ENCODE measurements around the gene BRCC3. TPM values are rescaled to one million over a fixed set of nuclear protein-coding genes. Genes with fewer than 3 reads are reported as not detected.

Gene BRCC3
- total and polyA plus RNA-seq, 7 donors, result 12.8 to 28.7 (median 15.3) TPM

DNA sequence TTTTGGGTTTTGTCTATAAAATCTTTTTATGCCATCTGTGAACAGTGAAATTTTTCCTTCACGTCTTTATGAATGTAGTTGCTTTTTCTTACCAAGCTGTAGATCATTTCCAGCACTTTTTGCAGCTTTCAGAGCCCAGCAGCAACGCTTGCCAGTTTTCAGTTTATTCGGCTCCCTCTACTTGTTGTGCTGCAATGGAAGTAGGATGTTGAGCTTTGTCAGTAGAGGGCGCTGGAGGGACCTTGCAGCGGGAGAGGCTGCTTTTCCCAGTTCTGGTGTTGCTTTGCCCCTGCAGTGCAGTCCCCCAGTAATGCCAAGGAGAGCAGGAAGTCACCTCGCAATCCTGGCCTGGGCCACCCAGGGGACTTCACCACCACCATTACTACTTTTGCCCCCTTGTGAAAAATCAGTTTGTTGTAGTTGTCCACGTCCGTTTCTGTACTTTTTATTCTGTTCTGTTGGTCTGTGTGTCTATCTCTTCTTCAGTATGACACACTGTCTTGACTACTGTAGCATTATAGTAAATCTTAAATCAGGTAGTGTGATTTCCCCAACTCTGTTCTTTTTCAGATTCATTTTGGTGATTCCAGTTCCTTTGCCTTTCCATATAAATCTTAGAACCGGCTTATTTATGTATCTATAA, 22.2 kb upstream of the BRCC3 start:
- no peak overlapping the region for H3K27ac ChIP-seq
- H3K4me3 ChIP-seq, result no peak overlapping the region
- 46 to 49% methylated on average over 9 of the region's 9 CpGs for WGBS, 2 donors
- H3K9me3 ChIP-seq, result no peaks in the 10 kb centered on the region
- intact Hi-C loops (cut with DNase I), result no loop called here
- peak; percentile 69 for DNase-seq
- peaks cover 0 to 12% (median 0%) of the 10 kb centered on the region in 4 donors for H3K36me3 ChIP-seq
- no peaks in the 10 kb centered on the region for H3K4me1 ChIP-seq
- H3K27me3 ChIP-seq, result no peaks in the 10 kb centered on the region
- TF ChIP-seq, protein P1, sequence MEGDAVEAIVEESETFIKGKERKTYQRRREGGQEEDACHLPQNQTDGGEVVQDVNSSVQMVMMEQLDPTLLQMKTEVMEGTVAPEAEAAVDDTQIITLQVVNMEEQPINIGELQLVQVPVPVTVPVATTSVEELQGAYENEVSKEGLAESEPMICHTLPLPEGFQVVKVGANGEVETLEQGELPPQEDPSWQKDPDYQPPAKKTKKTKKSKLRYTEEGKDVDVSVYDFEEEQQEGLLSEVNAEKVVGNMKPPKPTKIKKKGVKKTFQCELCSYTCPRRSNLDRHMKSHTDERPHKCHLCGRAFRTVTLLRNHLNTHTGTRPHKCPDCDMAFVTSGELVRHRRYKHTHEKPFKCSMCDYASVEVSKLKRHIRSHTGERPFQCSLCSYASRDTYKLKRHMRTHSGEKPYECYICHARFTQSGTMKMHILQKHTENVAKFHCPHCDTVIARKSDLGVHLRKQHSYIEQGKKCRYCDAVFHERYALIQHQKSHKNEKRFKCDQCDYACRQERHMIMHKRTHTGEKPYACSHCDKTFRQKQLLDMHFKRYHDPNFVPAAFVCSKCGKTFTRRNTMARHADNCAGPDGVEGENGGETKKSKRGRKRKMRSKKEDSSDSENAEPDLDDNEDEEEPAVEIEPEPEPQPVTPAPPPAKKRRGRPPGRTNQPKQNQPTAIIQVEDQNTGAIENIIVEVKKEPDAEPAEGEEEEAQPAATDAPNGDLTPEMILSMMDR (IDR thresholded peaks at IDR 0.05), result peak in 2 of 4 experiments; percentile 10 to 41
- TF ChIP-seq POLR2A (IDR thresholded peaks at IDR 0.05) (no peak), EP300 (IDR thresholded peaks at IDR 0.05) (no peak), POLR2AphosphoS5 (IDR thresholded peaks at IDR 0.05) (no peak)

DNA sequence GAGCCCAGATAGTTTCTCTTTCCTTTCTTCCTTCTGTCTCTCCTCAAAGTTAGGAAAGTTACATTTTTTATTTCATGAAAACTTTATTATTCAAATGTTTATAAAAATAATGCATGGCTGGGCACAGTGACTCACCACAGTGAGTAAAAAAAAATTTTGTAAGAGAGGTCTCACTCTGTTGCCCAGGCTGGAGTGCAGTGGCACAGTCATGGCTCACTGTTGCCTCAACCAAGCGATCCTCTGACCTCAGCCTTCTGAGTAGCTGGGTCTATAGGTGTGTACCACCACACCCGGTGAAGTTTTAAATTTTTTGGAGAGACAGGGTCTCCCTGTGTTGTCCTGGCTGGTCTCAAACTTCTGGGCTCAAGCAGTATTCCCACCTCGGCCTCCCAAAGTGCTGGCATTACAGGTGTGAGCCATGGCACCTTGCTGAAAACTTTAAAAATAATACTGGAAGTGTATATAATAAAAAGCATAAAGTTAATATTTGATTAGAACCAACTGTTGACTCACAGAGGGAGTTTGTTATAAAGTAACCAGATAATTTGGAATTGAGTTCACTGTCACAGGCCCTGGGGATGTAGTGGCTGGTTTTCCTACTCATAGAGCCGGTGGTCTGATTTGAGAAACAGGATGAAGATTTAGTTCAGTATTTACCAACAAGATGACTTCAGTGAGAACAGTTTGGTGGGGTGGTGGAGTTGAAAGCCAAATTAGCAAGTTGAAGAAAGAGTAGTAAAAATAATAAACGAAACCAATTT, 18.4 kb upstream of the BRCC3 start:
- no peak for DNase-seq
- Histone ChIP-seq H3K4me3 (no peak overlapping the region), H3K4me1 (peaks cover 0 to 6% (median 2%) of the 10 kb centered on the region in 4 donors), H3K9me3 (no peaks in the 10 kb centered on the region), H3K27me3 (no peaks in the 10 kb centered on the region), H3K27ac (no peak overlapping the region), H3K36me3 (peaks cover 0 to 4% (median 0%) of the 10 kb centered on the region in 4 donors)
- 25 to 71% methylated on average over 5 of the region's 5 CpGs for WGBS, 2 donors
- TF ChIP-seq, protein P1 (IDR thresholded peaks at IDR 0.05), result no peak
- TF ChIP-seq EP300 (IDR thresholded peaks at IDR 0.05), result no peak
- no peak for TF ChIP-seq POLR2A (IDR thresholded peaks at IDR 0.05)
- TF ChIP-seq POLR2AphosphoS5 (IDR thresholded peaks at IDR 0.05), result no peak
- intact Hi-C loops (cut with DNase I), result loop anchor here (10.0 kb wide), 1 partner anchor 138 kb away; no protein-coding TSS in a partner anchor

DNA sequence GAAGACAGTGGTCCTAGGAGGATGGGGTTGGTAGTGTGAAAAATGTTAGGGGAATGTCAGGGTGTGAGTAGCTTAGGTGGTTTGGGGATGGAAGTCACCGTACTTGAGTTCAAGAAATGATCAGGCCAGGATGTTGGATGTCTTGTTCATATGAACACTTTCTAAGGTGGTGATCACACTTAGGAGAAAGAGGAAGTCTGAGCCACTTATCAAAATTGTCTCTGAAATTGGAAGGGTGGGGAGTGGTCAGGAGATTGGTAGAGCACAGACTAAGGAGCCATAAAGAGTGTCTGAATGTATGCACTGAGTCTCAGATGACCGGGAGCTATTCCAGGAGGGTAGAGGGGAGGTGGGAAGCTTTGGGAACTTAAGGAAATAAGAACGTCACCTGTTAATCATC, 17.7 kb upstream of the BRCC3 start:
- Histone ChIP-seq H3K4me3 (no peak overlapping the region), H3K4me1 (peaks cover 0 to 6% (median 2%) of the 10 kb centered on the region in 4 donors), H3K27ac (no peak overlapping the region), H3K9me3 (no peaks in the 10 kb centered on the region), H3K36me3 (peaks cover 0 to 4% (median 0%) of the 10 kb centered on the region in 4 donors), H3K27me3 (no peaks in the 10 kb centered on the region)
- intact Hi-C loops (cut with DNase I), result loop anchor here (10.0 kb wide), 1 partner anchor 139 kb away; no protein-coding TSS in a partner anchor
- 32 to 79% methylated on average over 3 of the region's 3 CpGs for WGBS, 2 donors
- DNase-seq, result no peak
- TF ChIP-seq POLR2AphosphoS5 (IDR thresholded peaks at IDR 0.05), result no peak
- no peak for TF ChIP-seq EP300 (IDR thresholded peaks at IDR 0.05)
- TF ChIP-seq, protein P1 (IDR thresholded peaks at IDR 0.05), result no peak
- TF ChIP-seq POLR2A (IDR thresholded peaks at IDR 0.05), result no peak

DNA sequence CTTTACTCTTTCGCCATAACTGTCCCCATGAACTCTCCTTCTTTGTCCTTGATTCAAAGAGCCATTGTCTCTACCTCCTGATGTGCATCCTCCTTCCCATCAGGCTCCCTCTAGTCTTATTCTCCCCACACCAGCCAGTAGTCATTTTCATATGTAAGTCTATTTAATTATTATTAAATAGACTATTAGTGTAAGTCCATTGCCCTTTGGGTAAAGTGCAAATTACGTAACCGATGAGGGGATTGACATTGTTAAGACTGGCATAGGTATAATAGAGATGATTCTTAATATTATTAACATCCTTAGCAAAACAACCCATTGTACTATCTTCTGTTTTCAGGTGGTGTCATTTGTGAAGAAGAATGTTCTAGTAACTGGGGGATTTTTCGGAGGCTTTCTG, 17.1 kb upstream of the BRCC3 start:
- H3K4me3 ChIP-seq, result no peak overlapping the region
- intact Hi-C loops (cut with DNase I), result loop anchor here (10.0 kb wide), 1 partner anchor 139 kb away; no protein-coding TSS in a partner anchor

More for the DNA sequence above, 17.1 kb upstream of the BRCC3 start:
- Histone ChIP-seq H3K27me3 (no peaks in the 10 kb centered on the region), H3K4me1 (peaks cover 0 to 6% (median 2%) of the 10 kb centered on the region in 4 donors), H3K27ac (no peak overlapping the region), H3K36me3 (peaks cover 0 to 4% (median 0%) of the 10 kb centered on the region in 4 donors), H3K9me3 (no peaks in the 10 kb centered on the region)
- no peak for TF ChIP-seq POLR2AphosphoS5 (IDR thresholded peaks at IDR 0.05)
- TF ChIP-seq, protein P1 (IDR thresholded peaks at IDR 0.05), result no peak
- TF ChIP-seq EP300 (IDR thresholded peaks at IDR 0.05), result no peak
- TF ChIP-seq POLR2A (IDR thresholded peaks at IDR 0.05), result no peak
- 95% methylated on average over 4 of the region's 4 CpGs for WGBS, 2 donors
- no peak for DNase-seq
